Caco-2 (cell line): Measurements from ENCODE around the gene GPC1. TPM values are rescaled to one million over a fixed set of nuclear protein-coding genes. Genes with fewer than 3 reads are reported as not detected.

Experiments
- BruUV-seq: library from RNA; stranded (reverse); fragments of 400-500 nt; replicated peaks from 2 replicates; lab custom pipeline; 2021; lab: Mats Ljungman, UMichigan
- CTCF ChIA-PET: fragments of 300-600 bp; sonication (Branson Sonifier 250); formaldehyde crosslinking; loops from one replicate; lab custom pipeline; 2022; ENCODE audit warnings: antibody characterized with exemption; lab: Charles Lee
- POLR2A ChIA-PET: fragments of 300-600 bp; sonication (Branson Sonifier 250); formaldehyde crosslinking; loops from one replicate; lab custom pipeline; 2022; ENCODE audit warnings: antibody characterized with exemption; lab: Charles Lee
- DNase-seq, 2 experiments: peaks; one replicate each; pipeline versions ENCODE4 v3.0.0 to v3.0.0-alpha.2; 2020 to 2022
- H3K27me3 ChIP-seq: replicated peaks from 2 replicates; pipeline ENCODE4 v1.6.0; 2011; ENCODE audit warnings: low read length; ENCODE audit not compliant: control insufficient read depth, insufficient read depth
- H3K36me3 ChIP-seq: 2 replicates; pipeline ENCODE4 v1.5.1; 2011; ENCODE audit warnings: low read length; ENCODE audit not compliant: control insufficient read depth, insufficient read depth
- H3K4me1 ChIP-seq: fragments of 250-450 bp; sonication (Bioruptor Pico); 2 replicates; pipeline ENCODE4 v1.5.1; 2020; ENCODE audit warnings: mild to moderate bottlenecking
- H3K4me3 ChIP-seq: 2 replicates; pipeline ENCODE4 v1.5.1; 2011; ENCODE audit warnings: low read depth, mild to moderate bottlenecking, control low read depth, low read length
- H3K9me3 ChIP-seq: fragments of 250-450 bp; sonication (Bioruptor Pico); 2 replicates; pipeline ENCODE4 v1.5.1; 2020; ENCODE audit warnings: mild to moderate bottlenecking, moderate library complexity
- H3K27ac Mint-ChIP-seq: one replicate; pipeline ENCODE4 v1.8.0; 2022; ENCODE audit warnings: mixed read lengths; ENCODE audit not compliant: unreplicated experiment
- H3K27me3 Mint-ChIP-seq: one replicate; pipeline ENCODE4 v1.8.0; 2022; ENCODE audit warnings: mixed read lengths; ENCODE audit not compliant: insufficient read depth, unreplicated experiment
- H3K36me3 Mint-ChIP-seq: one replicate; pipeline ENCODE4 v1.8.0; 2022; ENCODE audit warnings: mild to moderate bottlenecking, mixed read lengths; ENCODE audit not compliant: insufficient read depth, unreplicated experiment
- H3K4me1 Mint-ChIP-seq: one replicate; pipeline ENCODE4 v1.8.0; 2022; ENCODE audit warnings: low read depth, mixed read lengths; ENCODE audit not compliant: unreplicated experiment
- H3K4me3 Mint-ChIP-seq: one replicate; pipeline ENCODE4 v1.8.0; 2022; ENCODE audit warnings: mild to moderate bottlenecking, moderate library complexity, mixed read lengths; ENCODE audit not compliant: unreplicated experiment
- H3K9me3 Mint-ChIP-seq: one replicate; pipeline ENCODE4 v1.8.0; 2022; ENCODE audit warnings: mixed read lengths; ENCODE audit not compliant: unreplicated experiment
- intact Hi-C: fragments of 100-400 bp; cut with micrococcal nuclease; formaldehyde crosslinking; loops from one replicate; pipeline ENCODE4 v1.10.0; 2022; ENCODE audit not compliant: unreplicated experiment
- total RNA-seq: library from RNA; stranded (reverse); gene quantifications from 2 replicates; pipeline ENCODE4 v1.2.3, GENCODE V29; 2022
- TF ChIP-seq, protein P1 (sequence below), 2 experiments: fragments of 200-600 bp in 1 of 2; IDR thresholded peaks; 1 replicate in 1 of 2; 2 replicates in 1 of 2; pipeline versions ENCODE4 v1.5.1 to v1.8.0; 2011 to 2022; ENCODE audit warnings: antibody characterized with exemption in 1 of 2, control low read depth in 1 of 2, inconsistent platforms in 1 of 2, low read depth in 1 of 2, low read length in 1 of 2, mild to moderate bottlenecking in 1 of 2, moderate library complexity in 1 of 2; ENCODE audit not compliant: insufficient read depth in 1 of 2, severe bottlenecking in 1 of 2, unreplicated experiment in 1 of 2

GPC1 gene
- total RNA-seq, 1 experiment from 2014 or later: 45.2 TPM

- no peak overlapping the region for H3K4me3 ChIP-seq
- peaks cover 7% of the 10 kb centered on the region for H3K4me1 ChIP-seq
- H3K4me3 Mint-ChIP-seq: no peak overlapping the region
- H3K36me3 ChIP-seq: no peaks in the 10 kb centered on the region
- ChIA-PET POLR2A (no interaction called here), CTCF (no interaction called here)
- no peak for DNase-seq
- H3K27ac Mint-ChIP-seq: no peak overlapping the region
- TF ChIP-seq, protein P1, sequence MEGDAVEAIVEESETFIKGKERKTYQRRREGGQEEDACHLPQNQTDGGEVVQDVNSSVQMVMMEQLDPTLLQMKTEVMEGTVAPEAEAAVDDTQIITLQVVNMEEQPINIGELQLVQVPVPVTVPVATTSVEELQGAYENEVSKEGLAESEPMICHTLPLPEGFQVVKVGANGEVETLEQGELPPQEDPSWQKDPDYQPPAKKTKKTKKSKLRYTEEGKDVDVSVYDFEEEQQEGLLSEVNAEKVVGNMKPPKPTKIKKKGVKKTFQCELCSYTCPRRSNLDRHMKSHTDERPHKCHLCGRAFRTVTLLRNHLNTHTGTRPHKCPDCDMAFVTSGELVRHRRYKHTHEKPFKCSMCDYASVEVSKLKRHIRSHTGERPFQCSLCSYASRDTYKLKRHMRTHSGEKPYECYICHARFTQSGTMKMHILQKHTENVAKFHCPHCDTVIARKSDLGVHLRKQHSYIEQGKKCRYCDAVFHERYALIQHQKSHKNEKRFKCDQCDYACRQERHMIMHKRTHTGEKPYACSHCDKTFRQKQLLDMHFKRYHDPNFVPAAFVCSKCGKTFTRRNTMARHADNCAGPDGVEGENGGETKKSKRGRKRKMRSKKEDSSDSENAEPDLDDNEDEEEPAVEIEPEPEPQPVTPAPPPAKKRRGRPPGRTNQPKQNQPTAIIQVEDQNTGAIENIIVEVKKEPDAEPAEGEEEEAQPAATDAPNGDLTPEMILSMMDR (IDR thresholded peaks at IDR 0.05; ENCODE audit: insufficient read depth in 1 of 2, low read depth in 1 of 2, low read length in 1 of 2, severe bottlenecking in 1 of 2, unreplicated experiment in 1 of 2): no peak
- H3K27me3 Mint-ChIP-seq: no peaks in the 10 kb centered on the region
- no peaks in the 10 kb centered on the region for H3K9me3 ChIP-seq
- no TSS peak for BruUV-seq
- no peaks in the 10 kb centered on the region for H3K9me3 Mint-ChIP-seq
- no peaks in the 10 kb centered on the region for H3K4me1 Mint-ChIP-seq
- intact Hi-C loops: no loop called here
- peaks cover 14% of the 10 kb centered on the region for H3K36me3 Mint-ChIP-seq
- H3K27me3 ChIP-seq: no peaks in the 10 kb centered on the region
Measured at GRCh38 chr2:240450532-240451107, 15.2 kb downstream of the GPC1 start.

- BruUV-seq: no TSS peak
- Mint-ChIP-seq H3K36me3 (peaks cover 14% of the 10 kb centered on the region), H3K9me3 (no peaks in the 10 kb centered on the region), H3K4me1 (no peaks in the 10 kb centered on the region), H3K27me3 (no peaks in the 10 kb centered on the region), H3K4me3 (no peak overlapping the region), H3K27ac (no peak overlapping the region)
- intact Hi-C loops: no loop called here
- no peak overlapping the region for H3K4me3 ChIP-seq
- CTCF ChIA-PET: no interaction called here
- H3K36me3 ChIP-seq: no peaks in the 10 kb centered on the region
- H3K9me3 ChIP-seq: no peaks in the 10 kb centered on the region
- TF ChIP-seq, protein P1 (IDR thresholded peaks at IDR 0.05; ENCODE audit: insufficient read depth in 1 of 2, low read depth in 1 of 2, low read length in 1 of 2, severe bottlenecking in 1 of 2, unreplicated experiment in 1 of 2): no peak
- DNase-seq: no peak
- H3K27me3 ChIP-seq: no peaks in the 10 kb centered on the region
- POLR2A ChIA-PET: no interaction called here
- peaks cover 9% of the 10 kb centered on the region for H3K4me1 ChIP-seq
Measured at GRCh38 chr2:240451108-240451611, 15.7 kb downstream of the GPC1 start.

- Histone ChIP-seq H3K4me3 (peak overlapping the region; percentile 17), H3K27me3 (no peaks in the 10 kb centered on the region), H3K9me3 (no peaks in the 10 kb centered on the region), H3K4me1 (peaks cover 16% of the 10 kb centered on the region), H3K36me3 (no peaks in the 10 kb centered on the region)
- H3K4me1 Mint-ChIP-seq: no peaks in the 10 kb centered on the region
- H3K27ac Mint-ChIP-seq: no peak overlapping the region
- H3K27me3 Mint-ChIP-seq: no peaks in the 10 kb centered on the region
- POLR2A ChIA-PET: no interaction called here
- no TSS peak for BruUV-seq
- CTCF ChIA-PET: no interaction called here
- H3K4me3 Mint-ChIP-seq: peak overlapping the region; percentile 62
- no peak for DNase-seq
- TF ChIP-seq, protein P1 (IDR thresholded peaks at IDR 0.05; ENCODE audit: insufficient read depth in 1 of 2, low read depth in 1 of 2, low read length in 1 of 2, severe bottlenecking in 1 of 2, unreplicated experiment in 1 of 2): no peak
- H3K36me3 Mint-ChIP-seq: peaks cover 14% of the 10 kb centered on the region
- intact Hi-C loops: no loop called here
- H3K9me3 Mint-ChIP-seq: no peaks in the 10 kb centered on the region
Measured at GRCh38 chr2:240451791-240452461, 16.5 kb downstream of the GPC1 start.
